ENCODE data around the gene PGBD5. TPM values are rescaled to one million over a fixed set of nuclear protein-coding genes. Genes with fewer than 3 reads are reported as not detected.

The PGBD5 gene
- total and polyA plus RNA-seq, 3 donors from 2014 or later = 14.3 to 28.1 (median 16.0) TPM

- 90 to 92% methylated on average over 8 to 10 of the region's 10 CpGs for WGBS, 2 donors
- H3K4me1 ChIP-seq = no peaks in the 10 kb centered on the region
- no peak for TF ChIP-seq POLR2A (IDR thresholded peaks at IDR 0.05)
- no peak for TF ChIP-seq CTCF (IDR thresholded peaks at IDR 0.05)
- H3K27me3 ChIP-seq = no peaks in the 10 kb centered on the region
- H3K9me3 ChIP-seq = no peaks in the 10 kb centered on the region
- intact Hi-C loops (cut with DNase I; ENCODE audit: low total_unique reads) = no loop called here
- H3K4me3 ChIP-seq = no peak overlapping the region
- no peak for DNase-seq
- H3K27ac ChIP-seq = no peak overlapping the region
- H3K36me3 ChIP-seq (ENCODE audit: low read depth, missing control alignments) = no peaks in the 10 kb centered on the region
Observed at GRCh38 chr1:230361941-230362340, 64.2 kb downstream of the PGBD5 start.

- DNase-seq = no peak
Observed at GRCh38 chr1:230359992-230360668, 66.0 kb downstream of the PGBD5 start.

GRCh38 chr1:230356869-230357794, 69.0 kb downstream of the PGBD5 start:
- H3K9me3 ChIP-seq = no peaks in the 10 kb centered on the region
- H3K27ac ChIP-seq = no peak overlapping the region
- 73 to 81% methylated on average over 37 to 47 of the region's 47 CpGs for whole genome bisulfite sequencing, 2 donors
- H3K4me3 ChIP-seq = no peak overlapping the region
- H3K36me3 ChIP-seq (ENCODE audit: low read depth, missing control alignments) = no peaks in the 10 kb centered on the region
- no peaks in the 10 kb centered on the region for H3K4me1 ChIP-seq
- intact Hi-C loops (cut with DNase I; ENCODE audit: low total_unique reads) = no loop called here
- TF ChIP-seq CTCF (IDR thresholded peaks at IDR 0.05) = no peak
- no peak for TF ChIP-seq POLR2A (IDR thresholded peaks at IDR 0.05)
- H3K27me3 ChIP-seq = no peaks in the 10 kb centered on the region
- no peak for DNase-seq

More at GRCh38 chr1:230359992-230360668, 66.0 kb downstream of the PGBD5 start:
- 79 to 83% methylated on average over 7 of the region's 7 CpGs for WGBS, 2 donors
- intact Hi-C loops (cut with DNase I; ENCODE audit: low total_unique reads) = no loop called here
- H3K36me3 ChIP-seq (ENCODE audit: low read depth, missing control alignments) = no peaks in the 10 kb centered on the region
- no peaks in the 10 kb centered on the region for H3K9me3 ChIP-seq
- TF ChIP-seq POLR2A (IDR thresholded peaks at IDR 0.05) = no peak
- H3K27ac ChIP-seq = no peak overlapping the region
- no peaks in the 10 kb centered on the region for H3K4me1 ChIP-seq
- H3K4me3 ChIP-seq = no peak overlapping the region
- no peaks in the 10 kb centered on the region for H3K27me3 ChIP-seq

GRCh38 chr1:230356190-230356589, 69.9 kb downstream of the PGBD5 start:
- no peak overlapping the region for H3K4me3 ChIP-seq
- intact Hi-C loops (cut with DNase I; ENCODE audit: low total_unique reads) = no loop called here
- no peaks in the 10 kb centered on the region for H3K4me1 ChIP-seq
- no peaks in the 10 kb centered on the region for H3K27me3 ChIP-seq
- 86 to 87% methylated on average over 6 of the region's 6 CpGs for WGBS, 2 donors
- TF ChIP-seq POLR2A (IDR thresholded peaks at IDR 0.05) = no peak
- no peak for TF ChIP-seq CTCF (IDR thresholded peaks at IDR 0.05)
- no peak overlapping the region for H3K27ac ChIP-seq
- DNase-seq = no peak
- H3K36me3 ChIP-seq (ENCODE audit: low read depth, missing control alignments) = no peaks in the 10 kb centered on the region
- H3K9me3 ChIP-seq = no peaks in the 10 kb centered on the region

GRCh38 chr1:230355594-230355993, 70.5 kb downstream of the PGBD5 start:
- WGBS, 2 donors = 53 to 67% methylated on average over 8 to 10 of the region's 10 CpGs
- Histone ChIP-seq H3K9me3 (no peaks in the 10 kb centered on the region), H3K4me3 (no peak overlapping the region), H3K4me1 (no peaks in the 10 kb centered on the region), H3K36me3 (ENCODE audit: low read depth, missing control alignments) (no peaks in the 10 kb centered on the region), H3K27me3 (no peaks in the 10 kb centered on the region), H3K27ac (no peak overlapping the region)
- intact Hi-C loops (cut with DNase I; ENCODE audit: low total_unique reads) = no loop called here
- no peak for DNase-seq
- TF ChIP-seq CTCF (IDR thresholded peaks at IDR 0.05) = no peak
